GM21367 (cell line): Measurements from ENCODE around the gene SLC35B2.

Source experiments
- ATAC-seq: cut with Tn5 transposase; IDR thresholded peaks from one replicate; pipeline ENCODE4 v1.9.1; 2021; ENCODE audit not compliant: unreplicated experiment

Gene SLC35B2

GRCh38 chr6:44268095-44268628 lies 10.8 kb upstream of the SLC35B2 start:
- no peak for ATAC-seq

GRCh38 chr6:44267252-44267651 lies 9.9 kb upstream of the SLC35B2 start:
- no peak for ATAC-seq

- ATAC-seq = no peak
Observed at GRCh38 chr6:44266347-44266746, 9.0 kb upstream of the SLC35B2 start.

GRCh38 chr6:44265722-44266233 lies 8.4 kb upstream of the SLC35B2 start:
- ATAC-seq = no peak

GRCh38 chr6:44265007-44265721 lies 7.8 kb upstream of the SLC35B2 start, which contains the start of gene NFKBIE:
Gene NFKBIE, minus strand, starts transcription at chr6:44265551. Its CDS starts 205 bp downstream, at chr6:44265346.
- no peak for ATAC-seq

GRCh38 chr6:44264154-44265006 lies 7.1 kb upstream of the SLC35B2 start:
- peak; percentile 29 for ATAC-seq

- ATAC-seq = no peak
Observed at GRCh38 chr6:44263354-44264100, 6.2 kb upstream of the SLC35B2 start.

- no peak for ATAC-seq
Observed at GRCh38 chr6:44262467-44263353, 5.4 kb upstream of the SLC35B2 start.

- ATAC-seq = no peak
Observed at GRCh38 chr6:44261581-44261980, 4.3 kb upstream of the SLC35B2 start.

GRCh38 chr6:44260451-44261297 lies 3.3 kb upstream of the SLC35B2 start:
- no peak for ATAC-seq

- no peak for ATAC-seq
Observed at GRCh38 chr6:44260011-44260410, 2.7 kb upstream of the SLC35B2 start.

GRCh38 chr6:44258921-44259320 lies 1.6 kb upstream of the SLC35B2 start:
- ATAC-seq = no peak

- no peak for ATAC-seq
Observed at GRCh38 chr6:44258325-44258863, 1.1 kb upstream of the SLC35B2 start.

GRCh38 chr6:44257753-44258324 lies 511 bp upstream of the SLC35B2 start:
- ATAC-seq = peak; percentile 1

GRCh38 chr6:44256775-44257024 lies 628 bp downstream of the SLC35B2 start:
- no peak for ATAC-seq

- ATAC-seq = no peak
Observed at GRCh38 chr6:44255871-44256774, 1.2 kb downstream of the SLC35B2 start.

- no peak for ATAC-seq
Observed at GRCh38 chr6:44255105-44255808, 2.1 kb downstream of the SLC35B2 start.
